Stimulated activated CD4-positive, alpha-beta T cell treated with anti-CD3 and anti-CD28 coated beads, Interleukin-4, amount 100 ng/mL, for 24 hours (primary cell): Measurements from ENCODE around the gene DCAF8L2.
"Not testable (repeated sequence)": the region's sequence is repeated elsewhere in the genome, so short reads cannot be mapped to it uniquely, and the experiment has no call there.

Source experiments
- DNase-seq: peaks from one replicate; pipeline ENCODE4 v3.0.0-alpha.2; 2020

The DCAF8L2 gene

GRCh38 chrX:27680726-27681125 is 90.6 kb downstream of the DCAF8L2 start:
- no peak for DNase-seq

GRCh38 chrX:27683566-27684208 is 93.5 kb downstream of the DCAF8L2 start:
- DNase-seq: not testable (repeated sequence)

GRCh38 chrX:27694667-27695066 is 104.5 kb downstream of the DCAF8L2 start:
- no peak for DNase-seq

GRCh38 chrX:27706526-27706925 is 116.4 kb downstream of the DCAF8L2 start:
- no peak for DNase-seq

- no peak for DNase-seq
Observed at GRCh38 chrX:27715610-27716009, 125.5 kb downstream of the DCAF8L2 start.

GRCh38 chrX:27728291-27728690 is 138.1 kb downstream of the DCAF8L2 start:
- no peak for DNase-seq

- no peak for DNase-seq
Observed at GRCh38 chrX:27731962-27732361, 141.8 kb downstream of the DCAF8L2 start.

GRCh38 chrX:27735914-27736313 is 145.8 kb downstream of the DCAF8L2 start:
- DNase-seq: no peak

GRCh38 chrX:27740933-27741332 is 150.8 kb downstream of the DCAF8L2 start:
- no peak for DNase-seq

- DNase-seq: not testable (repeated sequence)
Observed at GRCh38 chrX:27743521-27743920, 153.4 kb downstream of the DCAF8L2 start.

- DNase-seq: no peak
Observed at GRCh38 chrX:27746516-27746915, 156.4 kb downstream of the DCAF8L2 start.

GRCh38 chrX:27750298-27750697 is 160.2 kb downstream of the DCAF8L2 start:
- not testable (repeated sequence) for DNase-seq

GRCh38 chrX:27751976-27752375 is 161.8 kb downstream of the DCAF8L2 start:
- no peak for DNase-seq

GRCh38 chrX:27765718-27766117 is 175.6 kb downstream of the DCAF8L2 start:
- no peak for DNase-seq

GRCh38 chrX:27767387-27767786 is 177.2 kb downstream of the DCAF8L2 start:
- no peak for DNase-seq

- no peak for DNase-seq
Observed at GRCh38 chrX:27775984-27776383, 185.8 kb downstream of the DCAF8L2 start.

- no peak for DNase-seq
Observed at GRCh38 chrX:27796640-27797257, 206.6 kb downstream of the DCAF8L2 start.

- no peak for DNase-seq
Observed at GRCh38 chrX:27797575-27797974, 207.4 kb downstream of the DCAF8L2 start.
